GM20431 (cell line): ENCODE measurements around the gene GNA15.
"Not testable (repeated sequence)": the region's sequence is repeated elsewhere in the genome, so short reads cannot be mapped to it uniquely, and the experiment has no call there.

Experiments
- in situ Hi-C: fragments of 300-500 bp; cut with MseI, MboI; formaldehyde crosslinking; loops from one replicate; pipeline ENCODE4 v1.15.0; 2020; ENCODE audit warnings: low sequenced_read_pairs; ENCODE audit not compliant: unreplicated experiment

GNA15 gene

GRCh38 chr19:3163230-3163886, 27.5 kb downstream of the GNA15 start:
- in situ Hi-C loops = no loop called here

- in situ Hi-C loops = no loop called here
Observed at GRCh38 chr19:3163943-3164342, 28.1 kb downstream of the GNA15 start.

- in situ Hi-C loops = no loop called here
Observed at GRCh38 chr19:3167533-3168272, 31.9 kb downstream of the GNA15 start.

- in situ Hi-C loops = no loop called here
Observed at GRCh38 chr19:3171894-3172672, 36.2 kb downstream of the GNA15 start.

- in situ Hi-C loops = not testable (repeated sequence)
Observed at GRCh38 chr19:3172673-3173000, 36.8 kb downstream of the GNA15 start.

- in situ Hi-C loops = no loop called here
Observed at GRCh38 chr19:3175781-3176714, 40.2 kb downstream of the GNA15 start.

- in situ Hi-C loops = no loop called here
Observed at GRCh38 chr19:3176715-3177501, 41.1 kb downstream of the GNA15 start.

- in situ Hi-C loops = no loop called here
Observed at GRCh38 chr19:3178377-3178972, 42.6 kb downstream of the GNA15 start, which contains the start of gene S1PR4. Gene S1PR4, plus strand, starts transcription at chr19:3178769. Its CDS starts 24 bp downstream, at chr19:3178793.

GRCh38 chr19:3178973-3179738, 43.3 kb downstream of the GNA15 start:
- in situ Hi-C loops = no loop called here

GRCh38 chr19:3179739-3180293, 44.0 kb downstream of the GNA15 start:
- in situ Hi-C loops = no loop called here

GRCh38 chr19:3183721-3184641, 48.1 kb downstream of the GNA15 start:
- in situ Hi-C loops = no loop called here

- in situ Hi-C loops = no loop called here
Observed at GRCh38 chr19:3184847-3185460, 49.1 kb downstream of the GNA15 start.

GRCh38 chr19:3185461-3186159, 49.8 kb downstream of the GNA15 start, which contains the start of gene NCLN:
Gene NCLN, plus strand, starts transcription at chr19:3185930. Its CDS starts 101 bp downstream, at chr19:3186031.
- in situ Hi-C loops = no loop called here

- in situ Hi-C loops = no loop called here
Observed at GRCh38 chr19:3186160-3186688, 50.4 kb downstream of the GNA15 start.

- in situ Hi-C loops = no loop called here
Observed at GRCh38 chr19:3186891-3187661, 51.2 kb downstream of the GNA15 start.
